GM18868 (cell line): ENCODE results near the gene SLC17A7.
"Not testable (repeated sequence)": the region's sequence is repeated elsewhere in the genome, so short reads cannot be mapped to it uniquely, and the experiment has no call there.

Source experiments
- ATAC-seq: cut with Tn5 transposase; IDR thresholded peaks from one replicate; pipeline ENCODE4 v1.9.1; 2021; ENCODE audit warnings: mild to moderate bottlenecking, moderate library complexity; ENCODE audit not compliant: unreplicated experiment

The SLC17A7 gene

GRCh38 chr19:49445997-49446396 lies 4.7 kb upstream of the SLC17A7 start:
- ATAC-seq = no peak

GRCh38 chr19:49444100-49444700 lies 2.9 kb upstream of the SLC17A7 start:
- not testable (repeated sequence) for ATAC-seq

- peak; percentile 74 for ATAC-seq
Measured at GRCh38 chr19:49443366-49444099, 2.2 kb upstream of the SLC17A7 start.

- peak; percentile 7 for ATAC-seq
Measured at GRCh38 chr19:49442771-49443365, 1.5 kb upstream of the SLC17A7 start.

GRCh38 chr19:49442354-49442753 lies 1.0 kb upstream of the SLC17A7 start:
- ATAC-seq = no peak

- no peak for ATAC-seq
Measured at GRCh38 chr19:49441960-49442350, 628 bp upstream of the SLC17A7 start.

- ATAC-seq = no peak
Measured at GRCh38 chr19:49440439-49441209, 703 bp downstream of the SLC17A7 start.

- ATAC-seq = no peak
Measured at GRCh38 chr19:49439836-49440235, 1.5 kb downstream of the SLC17A7 start.

GRCh38 chr19:49438261-49438660 lies 3.1 kb downstream of the SLC17A7 start:
- no peak for ATAC-seq

- ATAC-seq = no peak
Measured at GRCh38 chr19:49437231-49437630, 4.1 kb downstream of the SLC17A7 start.

GRCh38 chr19:49436381-49437017 lies 4.8 kb downstream of the SLC17A7 start:
- no peak for ATAC-seq

GRCh38 chr19:49435670-49436069 lies 5.7 kb downstream of the SLC17A7 start:
- no peak for ATAC-seq

GRCh38 chr19:49434907-49435583 lies 6.3 kb downstream of the SLC17A7 start:
- no peak for ATAC-seq

GRCh38 chr19:49433240-49433901 lies 8.0 kb downstream of the SLC17A7 start:
- no peak for ATAC-seq

GRCh38 chr19:49432141-49433073 lies 8.9 kb downstream of the SLC17A7 start:
- no peak for ATAC-seq

GRCh38 chr19:49431330-49431749 lies 10.0 kb downstream of the SLC17A7 start:
- no peak for ATAC-seq

GRCh38 chr19:49430678-49431329 lies 10.5 kb downstream of the SLC17A7 start:
- no peak for ATAC-seq

- ATAC-seq = no peak
Measured at GRCh38 chr19:49430172-49430677, 11.1 kb downstream of the SLC17A7 start.
